ENCODE data around the gene RMI2.

DNA sequence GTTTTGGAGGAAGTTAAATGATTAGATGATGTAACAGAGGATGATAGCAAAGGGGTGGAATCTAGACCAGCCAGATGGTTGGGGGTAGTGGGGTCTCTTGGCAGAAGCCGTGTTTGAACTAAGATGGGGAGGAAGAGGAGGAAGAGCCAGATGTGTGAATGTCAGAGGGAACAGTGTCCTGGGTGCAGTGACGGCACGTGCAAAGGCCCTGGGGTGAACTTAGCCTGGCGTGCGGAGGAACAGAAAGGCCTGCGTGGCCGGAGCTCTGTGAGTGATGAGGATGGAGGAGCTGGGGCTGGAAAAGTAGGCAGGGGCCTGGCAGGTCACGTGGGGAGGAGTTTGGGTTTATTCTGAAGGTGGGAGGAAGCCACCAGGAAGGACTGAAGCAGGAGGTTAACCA, 26.4 kb upstream of the RMI2 start:
- no peak for TF ChIP-seq TAF1 (IDR thresholded peaks at IDR 0.05; ENCODE audit: borderline replicate concordance, low read depth, low read length)
- no peak for TF ChIP-seq POLR2A (IDR thresholded peaks at IDR 0.05; ENCODE audit: low read depth, low read length)

Data from GM12892 (cell line).